Loucy (cell line): ENCODE measurements around the gene PBX1.

Source experiments
- H2AFZ ChIP-seq: fragments of 200-600 bp; sonication (generic); 2 replicates; pipeline ENCODE4 v1.6.0; 2016; ENCODE audit warnings: antibody characterized with exemption, mild to moderate bottlenecking, low read length, moderate library complexity
- H3F3A ChIP-seq: fragments of 200-600 bp; 2 replicates; pipeline ENCODE4 v1.6.0; 2016; ENCODE audit warnings: antibody characterized with exemption, low read depth, mild to moderate bottlenecking
- H3K27me3 ChIP-seq: fragments of 200-600 bp; sonication (generic); 2 replicates; pipeline ENCODE4 v1.6.1; 2014; ENCODE audit warnings: low read length, mild to moderate bottlenecking; ENCODE audit not compliant: insufficient read depth, poor library complexity, severe bottlenecking
- H3K36me3 ChIP-seq: fragments of 200-600 bp; sonication (generic); 2 replicates; pipeline ENCODE4 v1.6.1; 2016; ENCODE audit warnings: low read length; ENCODE audit not compliant: insufficient read depth
- H3K4me1 ChIP-seq: fragments of 200-600 bp; sonication (generic); 2 replicates; pipeline ENCODE4 v1.5.1; 2014; ENCODE audit warnings: low read length, mild to moderate bottlenecking; ENCODE audit not compliant: insufficient read depth, poor library complexity, severe bottlenecking
- H3K4me2 ChIP-seq: fragments of 200-600 bp; sonication (generic); 2 replicates; pipeline ENCODE4 v1.6.0; 2014; ENCODE audit warnings: antibody characterized with exemption, low read length, low read depth, mild to moderate bottlenecking; ENCODE audit not compliant: poor library complexity, severe bottlenecking
- H3K4me3 ChIP-seq: fragments of 200-600 bp; sonication (generic); 2 replicates; pipeline ENCODE4 v1.5.1; 2014; ENCODE audit warnings: low read length, mild to moderate bottlenecking, mixed read lengths; ENCODE audit not compliant: poor library complexity, severe bottlenecking
- H3K79me2 ChIP-seq: fragments of 200-600 bp; sonication (generic); 2 replicates; pipeline ENCODE4 v1.6.1; 2014; ENCODE audit warnings: low read length; ENCODE audit not compliant: insufficient read depth
- H3K9ac ChIP-seq: fragments of 200-600 bp; sonication (generic); 2 replicates; pipeline ENCODE4 v1.6.0; 2014; ENCODE audit warnings: mild to moderate bottlenecking, low read depth, low read length, moderate library complexity; ENCODE audit not compliant: poor library complexity, severe bottlenecking
- H3K9me2 ChIP-seq: fragments of 200-600 bp; sonication (generic); replicated peaks from 2 replicates; pipeline ENCODE4 v1.6.1; 2016; ENCODE audit warnings: low read depth, low read length, mixed read lengths
- H3K9me3 ChIP-seq: fragments of 200-600 bp; sonication (generic); 2 replicates; pipeline ENCODE4 v1.6.1; 2014; ENCODE audit warnings: mild to moderate bottlenecking, antibody characterized with exemption, low read length, low read depth; ENCODE audit not compliant: insufficient read depth
- H4K20me1 ChIP-seq: fragments of 200-600 bp; sonication (generic); 2 replicates; pipeline ENCODE4 v1.6.0; 2014; ENCODE audit warnings: antibody characterized with exemption, low read length, mild to moderate bottlenecking; ENCODE audit not compliant: insufficient read depth, poor library complexity, severe bottlenecking
- CTCF ChIP-seq: fragments of 200-600 bp; sonication (generic); conservative IDR thresholded peaks from 2 replicates; pipeline ENCODE4 v1.5.1; 2014; ENCODE audit warnings: mild to moderate bottlenecking, antibody characterized with exemption, low read length
- EZH2phosphoT487 ChIP-seq: fragments of 200-600 bp; IDR thresholded peaks from 2 replicates; pipeline ENCODE4 v1.6.1; 2018; ENCODE audit warnings: antibody characterized with exemption, mild to moderate bottlenecking, moderate library complexity, borderline replicate concordance

The PBX1 gene

GRCh38 chr1:164708596-164708995, 149.6 kb downstream of the PBX1 start:
- Histone ChIP-seq H3K79me2 (no peaks in the 10 kb centered on the region), H3K9me2 (no peaks in the 10 kb centered on the region), H2AFZ (no peak overlapping the region), H3F3A (no peaks in the 10 kb centered on the region), H3K9ac (no peak overlapping the region), H3K9me3 (no peaks in the 10 kb centered on the region), H4K20me1 (no peaks in the 10 kb centered on the region), H3K4me2 (no peak overlapping the region), H3K36me3 (no peaks in the 10 kb centered on the region), H3K4me1 (no peaks in the 10 kb centered on the region), H3K27me3 (no peaks in the 10 kb centered on the region), H3K4me3 (no peak overlapping the region)
- TF ChIP-seq CTCF (no peak), EZH2phosphoT487 (no peak)

- TF ChIP-seq EZH2phosphoT487 (no peak), CTCF (no peak)
- H3K4me2 ChIP-seq: no peak overlapping the region
- no peaks in the 10 kb centered on the region for H3K9me2 ChIP-seq
- H3K36me3 ChIP-seq: no peaks in the 10 kb centered on the region
- no peak overlapping the region for H3K4me3 ChIP-seq
- no peak overlapping the region for H2AFZ ChIP-seq
- no peaks in the 10 kb centered on the region for H3K79me2 ChIP-seq
- H3K27me3 ChIP-seq: no peaks in the 10 kb centered on the region
- H3K9ac ChIP-seq: no peak overlapping the region
- H3K4me1 ChIP-seq: no peaks in the 10 kb centered on the region
- no peaks in the 10 kb centered on the region for H4K20me1 ChIP-seq
- H3K9me3 ChIP-seq: no peaks in the 10 kb centered on the region
- no peaks in the 10 kb centered on the region for H3F3A ChIP-seq
These were observed 150.1 kb downstream of the PBX1 start for GRCh38 chr1:164709126-164709525.

GRCh38 chr1:164709541-164710278, 150.7 kb downstream of the PBX1 start:
- H3F3A ChIP-seq: no peaks in the 10 kb centered on the region
- H3K27me3 ChIP-seq: no peaks in the 10 kb centered on the region
- no peak overlapping the region for H3K4me3 ChIP-seq
- H3K36me3 ChIP-seq: no peaks in the 10 kb centered on the region
- no peak for TF ChIP-seq CTCF
- TF ChIP-seq EZH2phosphoT487: no peak
- H3K9me3 ChIP-seq: no peaks in the 10 kb centered on the region
- no peaks in the 10 kb centered on the region for H3K79me2 ChIP-seq
- H2AFZ ChIP-seq: no peak overlapping the region
- H3K9ac ChIP-seq: no peak overlapping the region
- no peaks in the 10 kb centered on the region for H3K9me2 ChIP-seq
- H3K4me2 ChIP-seq: no peak overlapping the region
- no peaks in the 10 kb centered on the region for H4K20me1 ChIP-seq
- no peaks in the 10 kb centered on the region for H3K4me1 ChIP-seq
